ENCODE data around the gene ALKBH1.
"Not testable (repeated sequence)": the region's sequence is repeated elsewhere in the genome, so short reads cannot be mapped to it uniquely, and the experiment has no call there.

The ALKBH1 gene

GRCh38 chr14:77642407-77642806, 65.4 kb downstream of the ALKBH1 start:
- H3K4me3 ChIP-seq (ENCODE audit: low read length), result peak overlapping the region; percentile 47
- TF ChIP-seq, protein P1, sequence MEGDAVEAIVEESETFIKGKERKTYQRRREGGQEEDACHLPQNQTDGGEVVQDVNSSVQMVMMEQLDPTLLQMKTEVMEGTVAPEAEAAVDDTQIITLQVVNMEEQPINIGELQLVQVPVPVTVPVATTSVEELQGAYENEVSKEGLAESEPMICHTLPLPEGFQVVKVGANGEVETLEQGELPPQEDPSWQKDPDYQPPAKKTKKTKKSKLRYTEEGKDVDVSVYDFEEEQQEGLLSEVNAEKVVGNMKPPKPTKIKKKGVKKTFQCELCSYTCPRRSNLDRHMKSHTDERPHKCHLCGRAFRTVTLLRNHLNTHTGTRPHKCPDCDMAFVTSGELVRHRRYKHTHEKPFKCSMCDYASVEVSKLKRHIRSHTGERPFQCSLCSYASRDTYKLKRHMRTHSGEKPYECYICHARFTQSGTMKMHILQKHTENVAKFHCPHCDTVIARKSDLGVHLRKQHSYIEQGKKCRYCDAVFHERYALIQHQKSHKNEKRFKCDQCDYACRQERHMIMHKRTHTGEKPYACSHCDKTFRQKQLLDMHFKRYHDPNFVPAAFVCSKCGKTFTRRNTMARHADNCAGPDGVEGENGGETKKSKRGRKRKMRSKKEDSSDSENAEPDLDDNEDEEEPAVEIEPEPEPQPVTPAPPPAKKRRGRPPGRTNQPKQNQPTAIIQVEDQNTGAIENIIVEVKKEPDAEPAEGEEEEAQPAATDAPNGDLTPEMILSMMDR (IDR thresholded peaks at IDR 0.05; ENCODE audit: insufficient read depth, low read depth, low read length, missing control alignments), result no peak
- DNase-seq (ENCODE audit: low read depth), result no peak

DNA sequence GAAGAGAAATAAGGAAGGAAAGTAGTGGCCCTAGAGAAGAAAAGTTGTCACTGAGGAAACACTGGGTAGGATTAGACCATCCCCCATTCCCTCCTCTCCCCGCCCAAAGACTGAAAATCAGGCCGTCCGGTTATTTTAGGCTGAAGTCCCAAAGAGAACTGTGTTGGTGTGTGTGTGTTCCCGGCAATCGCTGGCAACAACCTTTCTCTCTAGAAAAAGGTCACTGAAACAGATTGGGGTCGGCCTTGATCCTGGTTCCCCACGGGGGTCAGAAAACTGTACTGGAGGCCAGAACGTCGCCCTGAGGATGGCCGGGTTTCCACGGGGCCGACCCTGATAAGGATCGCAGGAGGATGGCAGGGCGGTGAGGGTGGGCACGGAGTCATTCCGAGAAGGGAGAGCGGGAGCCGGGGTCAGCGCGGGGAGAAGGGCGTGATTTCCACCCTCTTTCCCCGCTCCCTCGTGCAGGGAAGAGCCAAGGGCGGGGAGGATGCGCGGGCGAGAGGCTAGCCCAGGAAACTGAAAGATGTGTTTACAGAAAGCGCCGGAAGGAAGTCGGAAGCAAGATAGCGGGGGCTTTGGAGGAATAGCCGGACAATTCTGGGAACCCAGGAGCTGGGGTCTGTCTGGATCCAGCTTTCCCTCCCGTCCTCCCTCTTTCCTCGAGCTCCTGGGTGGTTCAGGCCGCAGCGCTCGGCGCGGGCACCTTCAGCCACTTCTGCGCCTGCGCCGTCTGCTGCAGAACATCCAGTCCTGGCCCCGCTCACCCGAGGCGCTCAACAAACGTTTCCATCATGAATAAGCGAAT, 66.1 kb downstream of the ALKBH1 start:
- TF ChIP-seq, protein P1 (IDR thresholded peaks at IDR 0.05; ENCODE audit: insufficient read depth, low read depth, low read length, missing control alignments), result no peak
- peak; percentile 61 for DNase-seq (ENCODE audit: low read depth)
- H3K4me3 ChIP-seq (ENCODE audit: low read length), result peak overlapping the region; percentile 47

DNA sequence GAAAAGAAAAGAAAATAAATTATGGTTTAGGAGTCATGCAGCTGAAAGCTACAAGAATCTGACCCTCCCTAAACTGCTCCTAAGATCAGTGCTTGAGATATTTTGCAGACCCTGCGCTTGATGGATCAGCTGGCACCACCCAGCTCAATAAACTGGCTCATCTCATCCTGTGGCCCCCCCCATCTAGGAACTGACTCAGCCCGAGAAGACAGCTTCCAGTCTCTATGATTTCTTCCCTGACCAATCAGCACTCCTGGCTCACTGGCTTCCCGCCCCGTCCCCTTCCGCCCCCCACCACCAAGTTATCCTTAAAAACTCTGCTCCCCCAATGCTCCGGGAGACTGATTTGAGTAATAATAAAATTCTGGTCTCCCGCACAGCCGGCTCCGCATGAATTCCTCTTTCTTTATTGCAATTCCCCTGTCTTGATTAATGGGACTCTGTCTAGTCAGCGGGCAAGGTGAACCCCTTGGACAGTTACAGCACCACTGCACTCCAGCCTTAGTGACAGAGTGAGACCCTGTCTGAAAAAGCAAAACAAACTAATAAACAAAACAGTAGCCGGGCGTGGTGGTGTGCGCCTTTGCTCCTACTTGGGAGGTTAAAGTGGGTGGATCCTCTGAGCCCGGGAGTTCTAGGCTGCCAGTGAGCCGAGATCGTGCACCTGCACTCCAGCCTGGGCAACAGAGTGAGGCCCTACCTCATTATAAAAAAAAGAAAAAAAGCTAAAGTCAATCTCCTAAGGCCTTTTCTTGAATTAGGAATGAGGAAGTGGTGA, 66.9 kb downstream of the ALKBH1 start:
- TF ChIP-seq, protein P1 (IDR thresholded peaks at IDR 0.05; ENCODE audit: insufficient read depth, low read depth, low read length, missing control alignments), result no peak
- no peak overlapping the region for H3K4me3 ChIP-seq (ENCODE audit: low read length)
- DNase-seq (ENCODE audit: low read depth), result no peak

- DNase-seq (ENCODE audit: low read depth), result peak; percentile 74
- no peak overlapping the region for H3K4me3 ChIP-seq (ENCODE audit: low read length)
- TF ChIP-seq, protein P1 (IDR thresholded peaks at IDR 0.05; ENCODE audit: insufficient read depth, low read depth, low read length, missing control alignments), result no peak
Observed at GRCh38 chr14:77638771-77639171, 69.1 kb downstream of the ALKBH1 start.

GRCh38 chr14:77635869-77636268, 72.0 kb downstream of the ALKBH1 start:
- DNase-seq (ENCODE audit: low read depth); H3K4me3 ChIP-seq (ENCODE audit: low read length): not testable (repeated sequence)

GRCh38 chr14:77635466-77635865, 72.4 kb downstream of the ALKBH1 start:
- not testable (repeated sequence) for DNase-seq (ENCODE audit: low read depth)

DNA sequence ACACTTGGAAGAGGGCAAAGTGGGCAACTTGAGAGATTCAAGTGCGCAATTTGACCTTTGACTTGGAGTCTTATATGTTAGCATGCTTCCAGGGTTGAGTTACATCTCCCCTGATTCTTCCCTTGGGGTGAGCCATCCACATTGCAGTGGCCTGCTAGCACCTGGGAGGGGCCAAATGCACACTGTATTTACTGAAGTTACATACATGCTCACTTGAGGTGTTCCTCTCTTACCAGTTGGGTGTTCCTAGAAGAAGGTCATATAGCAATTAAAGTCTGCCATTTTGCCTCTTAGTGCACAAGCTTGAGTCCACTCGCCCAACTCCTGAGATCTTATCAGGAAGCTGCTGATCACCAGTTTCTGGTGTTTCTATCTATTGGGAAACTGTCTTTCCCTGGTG, 77.7 kb downstream of the ALKBH1 start:
- no peak overlapping the region for H3K4me3 ChIP-seq (ENCODE audit: low read length)
- TF ChIP-seq, protein P1 (IDR thresholded peaks at IDR 0.05; ENCODE audit: insufficient read depth, low read depth, low read length, missing control alignments), result no peak
- no peak for DNase-seq (ENCODE audit: low read depth)

More at GRCh38 chr14:77635466-77635865, 72.4 kb downstream of the ALKBH1 start:
- not testable (repeated sequence) for H3K4me3 ChIP-seq (ENCODE audit: low read length)

Measured in epithelial cell of esophagus (primary cell).